OCI-LY3 (cell line): ENCODE measurements around the gene SLC12A1.

ENCODE experiments used
- H2AFZ ChIP-seq: fragments of 200-600, 300-600 bp; shearing (Covaris generic); 2 replicates; pipeline ENCODE4 v1.6.0; 2014; ENCODE audit warnings: antibody characterized with exemption, low read depth, low read length
- H3K27ac ChIP-seq: fragments of 200-600, 300-600 bp; sonication (generic); 2 replicates; pipeline ENCODE4 v1.5.1; 2014; ENCODE audit warnings: mild to moderate bottlenecking, low read length, moderate library complexity, mixed read lengths
- H3K27me3 ChIP-seq: fragments of 200-600, 300-600 bp; sonication (generic); 2 replicates; pipeline ENCODE4 v1.6.1; 2014; ENCODE audit warnings: low read depth, low read length, mixed read lengths
- H3K36me3 ChIP-seq: fragments of 200-600, 300-600 bp; sonication (generic); replicated peaks from 2 replicates; pipeline ENCODE3; 2014; ENCODE audit warnings: low read depth, low read length, mixed read lengths
- H3K4me1 ChIP-seq: fragments of 300-600, 200-600 bp; sonication (generic); 2 replicates; pipeline ENCODE4 v1.6.1; 2014; ENCODE audit warnings: low read length, mixed read lengths
- H3K4me2 ChIP-seq: fragments of 200-600, 300-600 bp; sonication (generic); 2 replicates; pipeline ENCODE4 v1.6.1; 2014; ENCODE audit warnings: low read length, mixed read lengths
- H3K4me3 ChIP-seq: fragments of 300-600, 200-600 bp; sonication (generic); 2 replicates; pipeline ENCODE4 v1.5.1; 2014; ENCODE audit warnings: antibody characterized with exemption, mild to moderate bottlenecking, low read length, moderate library complexity
- H3K79me2 ChIP-seq: fragments of 300-600, 200-600 bp; shearing (Covaris generic); 2 replicates; pipeline ENCODE4 v1.6.1; 2014; ENCODE audit warnings: mild to moderate bottlenecking, low read length, mixed read lengths
- H3K9ac ChIP-seq: fragments of 300-600, 200-600 bp; shearing (Covaris generic); 2 replicates; pipeline ENCODE4 v1.6.0; 2014; ENCODE audit warnings: mild to moderate bottlenecking, low read length, moderate library complexity
- H3K9me3 ChIP-seq: fragments of 200-600, 300-600 bp; shearing (Covaris generic); 2 replicates; pipeline ENCODE4 v1.6.1; 2014; ENCODE audit warnings: low read length, mixed read lengths; ENCODE audit not compliant: insufficient read depth
- H4K20me1 ChIP-seq: fragments of 200-600, 300-600 bp; sonication (generic); 2 replicates; pipeline ENCODE4 v1.6.1; 2016; ENCODE audit warnings: low read length, mixed read lengths; ENCODE audit not compliant: insufficient read depth
- CTCF ChIP-seq: fragments of 200-600, 300-600 bp; sonication (generic); IDR thresholded peaks from 2 replicates; pipeline ENCODE4 v1.5.1; 2014; ENCODE audit warnings: antibody characterized with exemption, low read length, low read depth
- EZH2phosphoT487 ChIP-seq: fragments of 200-600 bp; shearing (Covaris generic); IDR thresholded peaks from 2 replicates; pipeline ENCODE4 v1.6.1; 2018; ENCODE audit warnings: antibody characterized with exemption, mixed run types, low read depth

The SLC12A1 gene

GRCh38 chr15:48265135-48265534, 59.0 kb downstream of the SLC12A1 start:
- no peaks in the 10 kb centered on the region for H3K36me3 ChIP-seq
- no peak overlapping the region for H3K4me2 ChIP-seq
- no peak overlapping the region for H3K9ac ChIP-seq
- no peak overlapping the region for H3K27ac ChIP-seq
- no peaks in the 10 kb centered on the region for H4K20me1 ChIP-seq
- H3K79me2 ChIP-seq: no peaks in the 10 kb centered on the region
- peaks cover 39% of the 10 kb centered on the region for H3K27me3 ChIP-seq
- no peaks in the 10 kb centered on the region for H3K4me1 ChIP-seq
- H3K9me3 ChIP-seq: no peaks in the 10 kb centered on the region
- H3K4me3 ChIP-seq: no peak overlapping the region
- H2AFZ ChIP-seq: no peak overlapping the region
- no peak for TF ChIP-seq CTCF
- no peak for TF ChIP-seq EZH2phosphoT487

GRCh38 chr15:48266024-48266689, 60.1 kb downstream of the SLC12A1 start:
- no peaks in the 10 kb centered on the region for H3K79me2 ChIP-seq
- no peaks in the 10 kb centered on the region for H3K36me3 ChIP-seq
- H3K27me3 ChIP-seq: peaks cover 40% of the 10 kb centered on the region
- H3K4me2 ChIP-seq: no peak overlapping the region
- no peak overlapping the region for H3K27ac ChIP-seq
- no peak overlapping the region for H2AFZ ChIP-seq
- H3K4me1 ChIP-seq: no peaks in the 10 kb centered on the region
- H3K4me3 ChIP-seq: no peak overlapping the region
- H3K9me3 ChIP-seq: no peaks in the 10 kb centered on the region
- TF ChIP-seq CTCF: no peak
- no peak for TF ChIP-seq EZH2phosphoT487
- H4K20me1 ChIP-seq: no peaks in the 10 kb centered on the region
- no peak overlapping the region for H3K9ac ChIP-seq

DNA sequence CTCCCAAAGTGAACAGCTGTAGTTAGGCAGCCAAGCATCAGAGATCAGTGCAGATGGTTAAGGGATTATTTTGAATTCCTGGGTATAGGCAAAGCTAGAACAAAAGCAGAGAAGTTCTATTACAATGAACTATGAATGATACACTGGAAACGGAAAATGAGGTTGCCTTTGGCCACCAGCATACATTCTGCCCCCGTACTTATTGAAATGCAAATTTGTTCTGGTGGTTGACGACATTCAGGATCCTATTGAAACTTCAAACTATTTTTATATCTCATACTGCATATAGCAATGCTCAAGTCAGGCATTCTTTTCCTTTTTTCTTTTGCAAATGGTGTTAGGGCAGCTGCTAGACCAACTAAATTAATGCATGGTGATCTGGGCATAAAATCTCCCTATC, 61.7 kb downstream of the SLC12A1 start:
- H3K36me3 ChIP-seq: no peaks in the 10 kb centered on the region
- no peak overlapping the region for H2AFZ ChIP-seq
- TF ChIP-seq CTCF: no peak
- no peak for TF ChIP-seq EZH2phosphoT487
- H3K9me3 ChIP-seq: no peaks in the 10 kb centered on the region
- no peaks in the 10 kb centered on the region for H4K20me1 ChIP-seq
- H3K27me3 ChIP-seq: peaks cover 40% of the 10 kb centered on the region
- H3K9ac ChIP-seq: no peak overlapping the region
- no peak overlapping the region for H3K4me2 ChIP-seq
- H3K79me2 ChIP-seq: no peaks in the 10 kb centered on the region
- no peak overlapping the region for H3K4me3 ChIP-seq
- H3K4me1 ChIP-seq: no peaks in the 10 kb centered on the region
- H3K27ac ChIP-seq: no peak overlapping the region

- no peak for TF ChIP-seq CTCF
- TF ChIP-seq EZH2phosphoT487: no peak
- Histone ChIP-seq H2AFZ (no peak overlapping the region), H3K9me3 (no peaks in the 10 kb centered on the region), H3K79me2 (no peaks in the 10 kb centered on the region), H3K4me1 (no peaks in the 10 kb centered on the region), H3K36me3 (no peaks in the 10 kb centered on the region), H3K27me3 (peaks cover 56% of the 10 kb centered on the region), H3K4me3 (no peak overlapping the region), H3K27ac (no peak overlapping the region), H4K20me1 (no peaks in the 10 kb centered on the region), H3K9ac (no peak overlapping the region), H3K4me2 (no peak overlapping the region)
These were observed 66.9 kb downstream of the SLC12A1 start for GRCh38 chr15:48273049-48273448.
